T-helper 2 cell (primary cell): Measurements from ENCODE around the gene NCOA5.
"Not testable (repeated sequence)": the region's sequence is repeated elsewhere in the genome, so short reads cannot be mapped to it uniquely, and the experiment has no call there.

Source experiments
- DNase-seq, 5 experiments: peaks; one replicate each; pipeline versions ENCODE4 v3.0.0 to v3.0.0-alpha.2; 2012 to 2022

NCOA5 gene

DNA sequence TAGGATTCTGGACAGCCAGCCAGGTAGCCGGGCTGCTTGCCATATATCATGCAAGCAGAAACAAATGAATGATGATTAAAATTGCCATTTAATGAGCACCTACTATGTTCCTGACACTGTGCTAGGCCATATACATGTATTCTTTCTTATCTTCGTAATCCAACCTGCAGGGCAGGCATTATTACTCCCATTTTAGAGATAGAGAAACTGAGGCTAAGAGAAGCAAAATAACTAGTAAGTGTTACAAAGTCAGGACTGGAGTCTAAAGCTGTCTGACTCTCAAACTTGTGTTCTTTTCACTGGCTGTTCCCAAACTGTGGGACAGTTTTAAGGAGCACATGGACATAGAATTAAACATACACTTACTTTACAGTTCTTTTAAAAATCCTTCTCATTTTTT is 30.4 kb upstream of the NCOA5 start:
- DNase-seq: no peak

DNA sequence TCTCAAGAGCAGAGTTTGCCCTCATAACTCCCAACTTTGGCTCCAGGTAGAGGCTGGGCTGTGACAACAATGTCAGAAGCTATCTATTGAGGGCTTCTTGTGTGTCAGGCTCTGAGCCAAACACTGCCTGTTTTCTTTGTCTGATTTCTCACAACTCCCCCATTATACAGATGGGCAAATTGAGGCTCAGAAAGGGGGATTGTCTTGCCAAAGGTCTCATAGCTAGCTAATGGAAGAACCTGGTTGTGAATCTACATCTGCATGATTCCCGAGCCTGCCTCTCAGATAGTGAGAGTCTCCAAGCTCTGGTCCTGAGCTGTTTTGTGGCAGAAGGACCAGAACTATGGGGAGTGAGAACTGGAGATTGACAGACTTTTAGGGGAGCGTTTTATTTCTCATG is 29.8 kb upstream of the NCOA5 start:
- DNase-seq: no peak

DNA sequence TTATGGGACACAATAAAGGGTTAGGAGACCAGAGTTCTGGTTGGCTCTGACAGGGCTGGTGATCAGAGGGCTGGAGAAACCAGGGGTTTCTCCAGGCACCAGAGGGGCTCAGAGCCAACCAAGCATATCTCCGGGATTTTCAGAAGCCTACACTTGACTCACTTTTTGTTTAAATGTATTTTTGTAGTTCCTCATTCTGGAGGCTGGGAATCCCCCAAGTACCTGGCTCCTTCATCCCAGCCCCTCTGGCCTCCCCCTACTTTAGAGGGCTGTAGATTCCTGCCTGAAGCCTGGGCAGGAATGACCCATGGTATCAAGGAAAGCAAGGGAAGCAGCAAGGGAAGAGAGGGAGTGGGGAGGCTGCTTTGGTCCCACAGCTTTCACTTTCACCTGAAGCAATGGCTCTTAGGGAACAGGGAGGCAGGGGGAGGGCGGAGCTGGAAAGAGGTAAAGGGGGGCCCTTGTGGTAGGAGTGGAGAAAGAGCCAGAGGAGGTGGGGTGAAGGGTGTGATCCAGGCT is 29.3 kb upstream of the NCOA5 start:
- no peak for DNase-seq

DNA sequence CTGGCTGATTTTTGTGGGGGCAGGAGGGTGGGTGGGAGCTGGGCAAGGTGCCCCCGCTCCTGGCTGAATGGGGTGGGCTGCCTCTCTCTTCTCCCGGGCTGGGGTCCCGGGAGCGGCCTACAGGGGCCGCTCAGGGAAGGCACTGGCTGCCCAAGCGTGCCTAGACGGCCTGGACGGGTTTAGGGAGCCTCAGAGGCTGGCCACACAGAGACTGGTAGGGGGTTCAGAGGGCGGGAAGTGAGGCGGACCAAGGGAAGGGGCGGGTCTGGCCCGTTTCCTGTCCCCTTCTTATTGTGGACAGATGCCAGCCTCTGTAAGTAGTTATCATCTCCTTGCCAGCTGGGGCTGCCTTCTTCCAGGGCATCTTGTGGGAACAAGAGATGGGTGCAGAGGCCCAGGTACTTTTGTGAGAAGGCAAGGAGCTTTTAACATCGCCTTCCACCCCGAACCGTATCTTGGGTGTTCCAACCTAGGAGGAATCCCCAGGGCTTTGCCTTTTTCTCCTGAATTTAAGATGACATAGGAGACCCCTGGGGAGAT is 28.8 kb upstream of the NCOA5 start:
- no peak for DNase-seq

GRCh38 chr20:46117704-46118467 is 28.1 kb upstream of the NCOA5 start, which contains the start of gene CD40:
CD40 (plus strand) TSS chr20:46118314; CDS start chr20:46118344, 30 bp downstream.
- DNase-seq: peak; percentile 30 to 63 (median 46)

DNA sequence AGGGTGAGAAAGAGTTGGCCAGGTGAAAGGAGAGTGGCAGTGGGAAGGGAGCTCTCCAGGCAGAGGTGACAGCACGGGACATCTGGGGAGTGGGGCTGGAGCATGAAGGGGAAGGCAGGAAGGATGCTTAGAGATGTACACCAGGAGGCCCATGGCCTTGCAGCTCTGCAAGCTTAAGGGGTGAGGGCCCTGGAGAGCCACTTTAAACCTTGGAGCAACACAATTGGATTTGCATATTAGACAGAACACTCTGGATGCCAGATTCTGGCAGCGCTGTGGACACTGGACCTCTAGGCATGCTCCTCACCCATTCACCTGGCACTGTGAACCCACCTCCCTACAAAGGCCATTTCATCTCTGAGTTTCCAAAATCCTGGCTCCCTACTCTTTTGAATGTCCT is 24.7 kb upstream of the NCOA5 start:
- DNase-seq: no peak

DNA sequence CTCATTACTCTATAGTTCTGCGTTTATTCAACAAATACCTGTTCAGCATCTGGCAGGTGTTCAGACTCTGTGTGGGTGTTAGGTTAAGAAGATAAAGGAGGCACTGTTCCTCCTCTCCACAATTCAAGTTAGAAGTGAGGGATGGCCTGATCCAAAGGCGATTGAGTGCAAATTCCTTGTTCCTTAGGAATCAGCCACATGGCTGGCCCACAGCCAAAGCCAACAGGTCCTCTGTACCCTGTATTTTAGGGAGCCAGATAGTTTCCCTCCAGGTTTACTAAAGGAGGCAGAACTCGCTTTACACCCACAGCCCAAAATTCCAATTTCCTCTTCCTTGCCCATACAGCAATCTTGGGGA is 23.3 kb upstream of the NCOA5 start:
- DNase-seq: no peak

DNA sequence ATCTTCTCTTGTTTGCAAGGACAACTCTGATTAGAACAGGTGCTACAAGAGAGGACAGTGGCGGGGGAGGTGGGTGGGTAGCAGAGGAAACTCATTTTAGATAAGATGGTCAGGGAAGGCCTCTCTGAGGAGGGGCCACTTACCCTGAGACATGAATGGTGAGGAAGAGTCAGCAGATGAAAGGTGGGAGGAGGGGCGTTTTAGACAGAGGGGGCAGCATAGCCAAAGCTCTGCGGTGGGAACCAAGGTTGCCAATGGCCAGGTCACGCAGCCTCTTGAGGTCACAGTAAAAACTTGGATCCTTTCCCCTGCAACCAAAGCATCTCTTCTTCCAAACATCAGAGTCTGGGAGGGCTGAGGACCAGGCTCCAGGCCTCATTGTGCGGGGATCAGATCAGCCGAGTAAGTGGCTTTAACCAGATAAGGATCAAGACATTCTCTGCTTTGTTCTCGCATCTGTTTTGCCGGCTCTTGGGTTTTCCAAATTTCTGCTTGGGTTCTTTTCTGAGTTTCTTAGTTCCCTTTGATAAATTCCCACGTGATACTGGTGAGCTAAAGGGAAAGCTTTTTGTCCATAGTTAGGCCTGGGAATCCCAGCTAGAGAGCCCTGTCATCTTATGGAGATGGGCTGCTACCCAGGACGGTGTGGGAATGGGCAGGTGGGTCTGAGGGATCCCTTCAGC is 22.8 kb upstream of the NCOA5 start:
- DNase-seq: no peak

DNA sequence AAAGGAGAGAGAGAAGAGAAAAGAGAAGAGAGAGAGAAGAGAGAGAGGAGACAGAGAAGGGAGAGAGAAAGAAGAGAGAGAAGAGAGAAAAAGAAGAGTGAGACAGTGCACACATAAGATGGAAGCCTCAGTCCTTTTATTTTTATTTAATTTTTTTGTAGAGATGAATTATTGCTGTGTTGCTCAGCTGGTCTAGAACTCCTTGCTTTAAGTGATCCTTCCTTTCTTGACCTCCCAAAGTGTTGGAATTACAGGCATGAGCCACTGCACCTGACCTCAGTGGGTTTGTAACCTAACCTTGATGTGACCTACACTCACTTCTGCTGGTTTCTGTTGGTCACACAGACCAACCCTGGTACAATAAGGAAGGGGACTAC is 22.1 kb upstream of the NCOA5 start:
- no peak for DNase-seq

DNA sequence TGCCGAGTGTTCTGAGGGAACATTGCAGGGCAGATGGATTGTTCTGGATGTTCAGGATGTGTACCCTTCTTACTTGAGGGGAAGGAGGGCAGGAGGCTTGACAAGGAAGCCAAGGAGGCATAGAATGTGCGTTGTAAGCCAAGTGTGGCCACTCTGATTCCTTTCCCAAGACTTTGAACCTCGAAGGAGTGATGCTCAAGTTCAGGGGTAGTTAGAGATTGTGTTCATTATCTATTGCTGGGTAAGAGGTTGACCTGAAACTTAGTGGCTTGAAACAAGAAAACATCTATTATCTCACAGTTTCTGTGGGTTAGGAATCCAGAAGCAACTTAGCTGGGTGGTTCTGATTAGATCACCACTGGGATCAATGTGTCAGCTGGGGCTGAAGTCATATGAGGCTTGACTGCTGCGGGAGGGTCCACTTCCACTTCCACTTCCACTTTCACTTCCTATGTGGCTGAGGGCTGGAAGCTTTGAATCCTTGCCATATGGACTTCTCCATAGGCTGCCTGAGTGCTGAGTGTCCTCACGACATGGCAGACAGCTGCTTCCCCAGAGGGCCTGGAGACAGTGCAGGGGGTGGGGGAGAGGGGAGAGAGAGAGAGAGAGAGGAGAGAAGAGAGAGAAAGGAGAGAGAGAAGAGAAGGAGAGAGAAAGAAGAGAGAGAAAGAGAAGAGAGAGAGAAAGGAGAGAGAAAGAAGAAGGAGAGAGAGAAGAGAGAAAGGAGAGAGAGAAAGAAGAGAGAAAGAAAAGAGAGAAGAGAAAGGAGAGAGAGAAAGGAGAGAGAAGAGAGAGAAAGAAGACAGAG is 21.5 kb upstream of the NCOA5 start:
- DNase-seq: peak in 1 of 5 experiments; percentile 34

- DNase-seq: no peak
Measured at GRCh38 chr20:46108976-46109375, 19.2 kb upstream of the NCOA5 start.

DNA sequence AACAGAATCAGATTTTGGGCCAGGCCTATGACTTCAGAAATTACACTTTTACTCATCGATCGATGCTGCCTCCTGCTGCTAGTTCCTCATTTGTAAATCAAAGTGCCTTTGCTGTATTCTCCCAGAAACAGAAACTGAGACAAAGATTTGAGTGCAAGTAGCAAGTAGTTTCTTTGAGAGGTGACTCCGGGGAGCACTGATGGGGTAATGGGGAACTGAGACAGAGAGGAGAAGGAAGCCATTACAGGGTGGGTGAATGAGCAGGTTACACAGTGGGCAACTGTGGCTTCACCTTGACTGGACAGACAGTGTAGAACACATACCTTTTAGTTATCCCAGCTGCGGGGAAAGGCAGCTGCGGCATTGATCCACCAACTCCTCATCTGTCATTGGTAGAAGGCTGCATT is 18.7 kb upstream of the NCOA5 start:
- no peak for DNase-seq

- DNase-seq: no peak
Measured at GRCh38 chr20:46107061-46107460, 17.3 kb upstream of the NCOA5 start.

DNA sequence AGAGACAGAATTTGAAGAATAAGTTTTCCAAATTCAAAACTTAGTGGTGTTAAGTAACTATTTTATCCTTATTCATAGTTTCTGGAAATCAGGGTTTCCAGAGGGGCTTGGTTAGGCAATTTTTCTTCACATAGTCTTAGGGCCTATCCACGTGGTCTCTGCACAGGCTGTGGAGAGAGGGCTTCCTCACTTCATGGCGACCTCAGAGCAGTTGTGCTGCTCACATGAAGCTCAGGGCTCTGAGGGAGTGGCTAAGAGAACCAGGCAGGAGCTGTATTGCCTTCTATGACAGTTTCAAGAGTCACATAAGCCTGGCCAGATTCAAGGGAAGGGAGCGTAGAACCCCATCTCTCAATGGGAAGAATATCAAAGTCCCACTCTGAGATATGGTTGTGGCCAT is 14.5 kb upstream of the NCOA5 start:
- DNase-seq: no peak

DNA sequence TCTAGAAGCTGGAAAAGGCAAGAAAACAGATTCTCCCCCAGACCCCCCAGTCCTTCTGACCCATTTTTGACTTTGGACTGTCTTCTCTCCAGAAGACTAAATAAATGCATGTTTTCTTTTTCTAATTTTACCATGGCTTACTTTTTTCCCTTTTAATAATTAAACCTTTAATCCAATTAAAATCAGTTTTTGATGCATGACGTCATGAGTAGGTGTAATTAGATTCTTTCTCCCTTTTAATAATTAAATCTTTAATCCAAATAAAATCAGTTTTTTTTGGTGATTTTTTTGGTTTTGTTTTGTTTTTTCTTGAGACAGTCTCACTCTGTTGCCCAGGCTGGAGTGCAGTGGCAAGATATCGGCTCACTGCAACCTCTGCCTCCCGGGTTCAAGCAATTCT is 13.2 kb upstream of the NCOA5 start:
- no peak for DNase-seq

DNA sequence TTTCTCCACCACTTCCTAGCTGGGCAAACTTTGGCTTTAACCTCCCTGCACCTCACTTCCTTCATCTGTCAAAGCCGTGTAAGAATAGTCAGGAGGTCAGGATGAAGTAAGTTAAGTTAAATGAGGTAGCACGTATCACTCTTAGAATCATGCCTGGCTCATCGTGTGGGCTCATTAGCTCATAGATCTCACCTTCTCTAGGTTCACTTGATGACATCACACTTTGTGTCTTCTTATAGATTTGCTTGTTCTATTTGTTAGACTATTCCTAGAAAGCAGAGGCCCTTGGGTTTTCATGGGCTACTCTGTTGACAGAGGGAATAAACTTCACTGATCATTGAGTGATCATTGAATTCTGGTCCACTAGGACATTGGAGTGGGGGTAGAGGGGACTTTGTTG is 12.2 kb upstream of the NCOA5 start:
- no peak for DNase-seq

DNA sequence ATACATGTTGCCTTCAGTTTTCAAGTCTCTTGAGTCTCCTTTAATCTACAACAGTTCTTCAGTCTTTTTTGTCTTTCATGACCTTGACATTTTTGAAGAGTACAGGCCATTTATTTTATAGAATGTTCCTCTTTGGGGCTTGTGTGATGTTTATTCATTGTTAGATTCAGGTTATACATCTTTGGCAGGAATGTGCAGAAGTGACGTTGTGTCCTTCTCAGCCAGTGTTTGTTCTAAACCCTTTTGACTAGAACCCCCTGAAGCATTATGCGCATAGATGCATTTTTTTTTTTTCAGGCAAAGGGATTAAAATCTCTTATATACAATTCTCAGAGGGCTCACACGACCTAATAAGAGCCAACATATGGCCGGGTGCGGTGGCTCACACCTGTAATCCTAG is 11.2 kb upstream of the NCOA5 start:
- no peak for DNase-seq

DNA sequence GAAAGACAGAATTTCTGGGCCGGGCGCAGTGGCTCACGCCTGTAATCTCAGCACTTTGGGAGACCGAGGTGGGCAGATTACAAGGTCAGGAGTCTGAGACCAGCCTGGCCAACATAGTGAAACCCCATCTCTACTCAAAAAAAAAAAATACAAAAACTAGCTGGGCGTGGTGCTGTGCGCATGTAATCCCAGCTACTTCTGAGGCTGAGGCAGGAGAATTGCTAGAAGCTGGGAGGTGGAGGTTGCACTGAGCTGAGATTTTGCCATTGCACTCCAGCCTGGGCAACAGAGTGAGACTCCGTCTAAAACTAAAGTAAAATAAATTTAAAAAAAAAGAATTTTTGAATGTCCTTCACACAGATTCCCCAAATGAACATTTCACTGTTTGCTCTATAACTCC is 10.7 kb upstream of the NCOA5 start:
- not testable (repeated sequence) for DNase-seq

DNA sequence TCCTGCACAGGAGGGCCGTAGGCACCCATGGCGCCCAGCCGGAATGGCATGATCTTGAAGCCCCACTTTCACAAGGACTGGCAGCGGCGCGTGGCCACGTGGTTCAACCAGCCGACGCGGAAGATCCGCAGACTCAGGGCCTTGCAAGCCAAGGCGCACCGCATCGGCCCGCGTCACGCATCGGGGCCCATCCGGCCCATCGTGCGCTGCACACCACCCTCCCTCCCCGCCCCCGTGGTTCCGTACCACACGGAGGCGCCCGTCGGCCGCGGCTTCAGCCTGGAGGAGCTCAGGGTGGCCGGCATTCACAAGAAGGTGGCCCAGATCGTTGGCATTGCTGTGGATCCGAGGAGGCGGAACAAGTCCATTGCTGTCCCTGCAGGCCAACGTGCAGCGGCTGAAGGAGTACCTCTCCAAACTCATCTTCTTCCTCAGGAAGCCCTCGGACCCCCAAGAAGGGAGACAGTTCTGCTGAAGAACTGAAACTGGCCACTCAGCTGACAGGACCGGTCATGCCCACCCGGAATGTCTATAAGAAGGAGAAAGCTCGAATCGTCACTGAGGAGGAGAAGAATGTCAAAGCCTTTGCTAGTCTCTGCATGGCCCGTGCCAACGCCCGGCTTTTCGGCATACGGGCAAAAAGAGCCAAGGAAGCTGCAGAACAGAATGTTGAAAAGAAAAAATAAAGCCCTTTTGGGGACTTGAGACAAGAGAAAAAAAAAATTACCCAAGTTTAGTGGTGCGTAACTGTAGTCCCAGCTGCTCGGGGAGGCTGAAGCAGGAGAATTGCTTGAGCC is 9.9 kb upstream of the NCOA5 start:
- peak in 1 of 5 experiments; percentile 10 for DNase-seq

GRCh38 chr20:46093531-46093930 is 3.8 kb upstream of the NCOA5 start:
- DNase-seq: no peak

DNA sequence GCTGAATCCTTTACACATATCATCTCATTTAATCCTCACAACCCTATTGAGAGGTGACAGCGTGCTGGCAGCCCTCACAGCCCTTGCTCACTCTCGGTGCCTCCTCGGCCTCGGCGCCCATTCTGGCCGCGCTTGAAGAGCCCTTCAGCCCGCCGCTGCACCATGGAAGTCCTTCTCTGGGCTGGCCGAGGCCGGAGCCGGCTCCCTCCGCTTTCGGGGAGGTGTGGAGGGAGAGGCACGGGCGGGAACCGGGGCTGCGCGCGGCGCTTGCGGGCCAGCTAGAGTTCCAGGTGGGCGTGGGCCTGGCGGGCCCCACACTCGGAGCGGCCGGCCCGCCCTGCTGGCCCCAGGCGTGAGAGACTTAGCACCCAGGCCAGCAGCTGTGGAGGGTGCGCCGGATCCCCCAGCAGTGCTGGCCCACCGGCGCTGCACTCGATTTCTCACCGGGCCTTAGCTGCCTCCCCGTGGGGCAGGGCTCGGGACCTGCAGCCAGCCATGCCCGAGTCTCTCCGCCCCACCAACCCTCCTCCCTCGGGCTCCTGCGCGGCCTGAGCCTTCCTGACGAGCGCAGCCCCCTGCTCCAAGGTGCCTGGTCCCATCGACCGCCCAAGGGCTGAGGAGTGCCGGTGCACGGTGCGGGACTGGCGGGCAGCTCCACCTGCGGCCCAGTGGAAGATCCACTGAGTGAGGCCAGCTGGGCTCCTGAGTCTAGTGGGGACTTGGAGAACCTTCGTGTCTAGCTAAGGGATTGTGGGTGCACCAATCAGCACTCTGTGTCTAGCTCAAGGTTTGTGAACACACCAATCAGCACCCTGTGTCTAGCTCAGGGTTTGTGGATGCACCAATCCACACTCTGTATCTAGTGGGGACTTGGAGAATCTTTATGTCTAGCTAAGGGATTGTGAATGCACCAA is 2.1 kb upstream of the NCOA5 start:
- not testable (repeated sequence) for DNase-seq
